ENCODE data around the gene LDAH. TPM values are rescaled to one million over a fixed set of nuclear protein-coding genes. Genes with fewer than 3 reads are reported as not detected.

LDAH gene
- total and polyA plus RNA-seq, 7 donors: 6.0 to 18.3 (median 12.2) TPM

- Histone ChIP-seq H3K27ac (peak overlapping the region in 3 of 4 donors; percentile 24 to 97 (median 45)), H3K27me3 (no peaks in the 10 kb centered on the region), H3K4me3 (no peak overlapping the region), H3K4me1 (peaks cover 0 to 61% (median 56%) of the 10 kb centered on the region in 4 donors), H3K9me3 (no peaks in the 10 kb centered on the region), H3K36me3 (peaks cover 0 to 41% (median 18%) of the 10 kb centered on the region in 4 donors)
- intact Hi-C loops (cut with DNase I): loop anchor here (10.0 kb wide), 1 partner anchor 511 kb away; no protein-coding TSS in a partner anchor
- DNase-seq: no peak
- no peak for TF ChIP-seq POLR2AphosphoS5 (IDR thresholded peaks at IDR 0.05)
- no peak for TF ChIP-seq EP300 (IDR thresholded peaks at IDR 0.05)
- TF ChIP-seq CTCF (IDR thresholded peaks at IDR 0.05): no peak
- no peak for TF ChIP-seq POLR2A (IDR thresholded peaks at IDR 0.05)
- WGBS, 2 donors: 92 to 93% methylated on average over 10 of the region's 10 CpGs
Measured at GRCh38 chr2:20645761-20646160, 177.1 kb downstream of the LDAH start.

DNA sequence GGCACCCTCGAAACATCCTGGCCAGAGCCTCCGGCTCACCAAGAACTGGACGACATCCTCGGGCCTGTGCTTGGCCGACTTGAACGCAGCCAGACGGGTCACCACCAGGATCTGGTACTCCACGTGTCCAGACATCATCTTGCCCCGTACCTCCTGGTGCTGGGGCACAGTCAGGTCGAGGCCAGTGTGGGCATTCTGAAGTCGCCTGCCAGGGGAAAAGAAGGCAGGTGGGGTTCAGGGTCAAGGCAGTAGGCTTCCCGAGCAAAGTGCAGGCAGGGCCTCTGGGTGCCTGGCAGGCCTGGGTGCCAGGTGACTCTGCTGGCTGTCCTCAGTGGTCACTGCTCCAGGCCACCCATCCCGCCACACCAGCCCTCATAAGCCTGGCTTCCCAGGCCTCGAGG, 177.6 kb downstream of the LDAH start:
- TF ChIP-seq CTCF (IDR thresholded peaks at IDR 0.05): no peak
- TF ChIP-seq POLR2A (IDR thresholded peaks at IDR 0.05): no peak
- TF ChIP-seq EP300 (IDR thresholded peaks at IDR 0.05): no peak
- no peak for TF ChIP-seq POLR2AphosphoS5 (IDR thresholded peaks at IDR 0.05)
- 94% methylated on average over 14 of the region's 14 CpGs for WGBS, 2 donors
- Histone ChIP-seq H3K9me3 (no peaks in the 10 kb centered on the region), H3K4me1 (peaks cover 0 to 63% (median 58%) of the 10 kb centered on the region in 4 donors), H3K4me3 (no peak overlapping the region), H3K36me3 (peaks cover 0 to 46% (median 20%) of the 10 kb centered on the region in 4 donors), H3K27ac (peak overlapping the region; percentile 20 to 97 (median 34)), H3K27me3 (no peaks in the 10 kb centered on the region)
- no peak for DNase-seq
- intact Hi-C loops (cut with DNase I): loop anchor here (10.0 kb wide), 1 partner anchor 510 kb away; no protein-coding TSS in a partner anchor

DNA sequence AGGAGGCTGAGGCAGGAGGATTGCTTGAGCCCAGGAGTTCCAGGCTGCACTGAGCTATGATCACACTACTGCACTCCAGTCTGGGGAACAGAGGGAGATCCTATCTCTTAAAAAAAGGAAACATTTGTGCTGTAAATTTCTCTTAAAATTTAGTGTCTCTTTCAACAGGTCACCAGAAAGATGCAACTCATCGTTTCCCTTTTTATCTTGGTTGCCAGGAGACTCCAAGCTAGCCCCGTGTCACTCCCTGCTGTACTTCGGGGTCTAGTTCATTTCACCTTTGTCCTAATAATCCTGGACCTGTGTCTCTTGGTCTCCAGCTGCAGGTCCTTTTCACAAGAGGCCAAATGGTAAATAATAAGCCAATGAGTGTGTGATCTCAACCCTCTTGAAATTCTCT, 179.1 kb downstream of the LDAH start:
- intact Hi-C loops (cut with DNase I): loop anchor here (2.0 to 10.0 kb wide), 3 partner anchors 247 to 509 kb away; no protein-coding TSS in a partner anchor
- Histone ChIP-seq H3K27me3 (no peaks in the 10 kb centered on the region), H3K4me1 (peaks cover 0 to 62% (median 56%) of the 10 kb centered on the region in 4 donors), H3K9me3 (no peaks in the 10 kb centered on the region), H3K4me3 (no peak overlapping the region), H3K36me3 (peaks cover 5 to 53% (median 21%) of the 10 kb centered on the region in 4 donors), H3K27ac (peak overlapping the region in 3 of 4 donors; percentile 20 to 97 (median 95))
- WGBS, 2 donors: 76 to 81% methylated on average over 3 of the region's 3 CpGs
- DNase-seq: no peak
- no peak for TF ChIP-seq EP300 (IDR thresholded peaks at IDR 0.05)
- TF ChIP-seq POLR2A (IDR thresholded peaks at IDR 0.05): no peak
- no peak for TF ChIP-seq CTCF (IDR thresholded peaks at IDR 0.05)
- TF ChIP-seq POLR2AphosphoS5 (IDR thresholded peaks at IDR 0.05): no peak

DNA sequence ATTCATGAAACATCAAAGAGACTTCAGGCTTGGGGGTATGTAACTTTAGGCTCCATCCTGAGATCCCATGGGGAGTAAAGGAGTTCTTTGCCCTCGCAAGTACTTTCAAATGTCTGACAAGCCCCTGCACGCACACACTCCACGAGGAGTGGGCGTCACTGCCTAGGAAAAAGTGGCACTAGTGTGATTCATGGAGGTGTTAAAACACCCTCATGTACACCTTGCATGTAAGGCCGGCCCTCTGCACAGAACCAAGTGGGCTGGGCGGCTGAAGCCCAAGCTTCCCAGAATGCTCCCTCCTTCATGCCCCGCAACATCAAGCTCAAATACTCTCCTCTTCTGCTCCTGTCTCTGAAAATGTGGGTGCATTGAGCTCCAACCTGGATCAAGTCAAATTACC, 179.8 kb downstream of the LDAH start:
- Histone ChIP-seq H3K9me3 (no peaks in the 10 kb centered on the region), H3K27ac (peak overlapping the region; percentile 92 to 97 (median 94)), H3K4me3 (no peak overlapping the region), H3K27me3 (no peaks in the 10 kb centered on the region), H3K4me1 (peaks cover 0 to 62% (median 56%) of the 10 kb centered on the region in 4 donors), H3K36me3 (peaks cover 5 to 53% (median 23%) of the 10 kb centered on the region in 4 donors)
- no peak for TF ChIP-seq EP300 (IDR thresholded peaks at IDR 0.05)
- TF ChIP-seq POLR2AphosphoS5 (IDR thresholded peaks at IDR 0.05): no peak
- no peak for TF ChIP-seq CTCF (IDR thresholded peaks at IDR 0.05)
- TF ChIP-seq POLR2A (IDR thresholded peaks at IDR 0.05): no peak
- WGBS, 2 donors: 97% methylated on average over 7 of the region's 7 CpGs
- intact Hi-C loops (cut with DNase I): loop anchor here (2.0 to 10.0 kb wide), 3 partner anchors 246 to 508 kb away; no protein-coding TSS in a partner anchor
- DNase-seq: no peak

Measured in sigmoid colon (tissue), 7 donors.